Prostate gland (tissue), 2 donors: Measurements from ENCODE around the gene DRG2. TPM values are rescaled to one million over a fixed set of nuclear protein-coding genes. Genes with fewer than 3 reads are reported as not detected.

Experiments
- total RNA-seq, 2 donors: library from RNA; depleted of rRNA; stranded (reverse); fragments of >200 nt; gene quantifications; one replicate each; pipeline ENCODE4 v1.1.0, GENCODE V29; 2016

The DRG2 gene
- total RNA-seq, 2 donors from 2014 or later: 44.1 to 56.9 TPM

Other genes with a start within 250 kb of the DRG2 start
- gene TOM1L2, start 115.5 kb upstream of the DRG2 start, total RNA-seq: 100 to 1,000 TPM; 162 to 185 TPM
- gene DRC3, start 115.1 kb upstream of the DRG2 start, total RNA-seq: 1 to 10 TPM; 4.5 to 10.0 TPM
- 10 to 100 TPM; 17.7 to 30.5 TPM for gene ATPAF2, start 48.8 kb upstream of the DRG2 start, total RNA-seq
- gene GID4, start 48.5 kb upstream of the DRG2 start, total RNA-seq: 10 to 100 TPM; 11.0 to 19.1 TPM
- gene MYO15A, start 20.8 kb downstream of the DRG2 start, total RNA-seq: 1 to 10 TPM in 1 of 2 donors, under 1 TPM in 1; 0.32 to 8.3 TPM
- 100 to 1,000 TPM; 132 to 230 TPM for gene ALKBH5, start 95.9 kb downstream of the DRG2 start, total RNA-seq
- 10 to 100 TPM; 17.7 to 33.5 TPM for gene LLGL1, start 137.7 kb downstream of the DRG2 start, total RNA-seq
- 100 to 1,000 TPM; 280 to 347 TPM for gene FLII, start 170.8 kb downstream of the DRG2 start, total RNA-seq
- gene MIEF2, start 172.7 kb downstream of the DRG2 start, total RNA-seq: 10 to 100 TPM; 22.3 to 28.7 TPM
- 10 to 100 TPM; 18.4 to 37.1 TPM for gene TOP3A, start 227.0 kb downstream of the DRG2 start, total RNA-seq
- 10 to 100 TPM; 19.0 to 25.3 TPM for gene SMCR8, start 227.3 kb downstream of the DRG2 start, total RNA-seq